GM23338 (cell line): ENCODE data around the gene YY1AP1. TPM values are rescaled to one million over a fixed set of nuclear protein-coding genes. Genes with fewer than 3 reads are reported as not detected.

Experiments used
- ATAC-seq: fragments of 200-7000 bp; cut with Tn5 transposase; 3 replicates; pipeline ENCODE4 v1.9.1; 2020
- DNase-seq: peaks from one replicate; pipeline ENCODE4 v3.0.0-alpha.2; 2015; ENCODE audit warnings: low spot score
- H2AFZ ChIP-seq: fragments of 200-600 bp; sonication (generic); 2 replicates; pipeline ENCODE4 v1.8.0; 2016; ENCODE audit warnings: antibody characterized with exemption, mild to moderate bottlenecking, moderate library complexity
- H3F3A ChIP-seq: fragments of 200-600 bp; sonication (generic); replicated peaks from 2 replicates; pipeline ENCODE4 v1.8.0; 2017; ENCODE audit warnings: antibody characterized with exemption, mixed run types, low read depth
- H3K27ac ChIP-seq: fragments of 200-600 bp; sonication (generic); 2 replicates; pipeline ENCODE4 v1.6.1; 2016; ENCODE audit warnings: low read depth
- H3K27me3 ChIP-seq: fragments of 200-600 bp; sonication (generic); 2 replicates; pipeline ENCODE4 v1.8.0; 2016; ENCODE audit warnings: mild to moderate bottlenecking, mixed run types, moderate library complexity; ENCODE audit not compliant: insufficient read depth
- H3K36me3 ChIP-seq: fragments of 200-600 bp; sonication (generic); 2 replicates; pipeline ENCODE4 v1.8.0; 2016; ENCODE audit warnings: mild to moderate bottlenecking; ENCODE audit not compliant: insufficient read depth
- H3K4me1 ChIP-seq: fragments of 200-600 bp; sonication (generic); 2 replicates; pipeline ENCODE4 v1.8.0; 2016; ENCODE audit warnings: mild to moderate bottlenecking, moderate library complexity; ENCODE audit not compliant: insufficient read depth
- H3K4me2 ChIP-seq: fragments of 200-600 bp; sonication (generic); 2 replicates; pipeline ENCODE4 v1.7.1; 2017; ENCODE audit warnings: mixed run types
- H3K4me3 ChIP-seq: fragments of 200-600 bp; sonication (generic); 2 replicates; pipeline ENCODE4 v1.6.1; 2016; ENCODE audit warnings: mixed run types
- H3K79me2 ChIP-seq: fragments of 200-600 bp; sonication (generic); replicated peaks from 2 replicates; pipeline ENCODE4 v1.8.0; 2017; ENCODE audit warnings: mild to moderate bottlenecking; ENCODE audit not compliant: insufficient read depth
- H3K9me2 ChIP-seq: fragments of 200-600 bp; sonication (generic); 2 replicates; pipeline ENCODE4 v1.8.0; 2017; ENCODE audit not compliant: insufficient read depth
- H4K20me1 ChIP-seq: fragments of 200-600 bp; sonication (generic); replicated peaks from 2 replicates; pipeline ENCODE4 v1.8.0; 2017; ENCODE audit warnings: mild to moderate bottlenecking; ENCODE audit not compliant: insufficient read depth
- H3K27ac Mint-ChIP-seq: 2 replicates; pipeline ENCODE4 v1.8.0; 2020; ENCODE audit warnings: inconsistent platforms, mild to moderate bottlenecking, moderate library complexity, mixed read lengths
- H3K27me3 Mint-ChIP-seq: 3 replicates; pipeline ENCODE4 v1.8.0; 2022; ENCODE audit warnings: low read depth, mild to moderate bottlenecking, moderate library complexity, mixed read lengths, inconsistent platforms; ENCODE audit not compliant: insufficient read depth, poor library complexity
- H3K36me3 Mint-ChIP-seq: 3 replicates; pipeline ENCODE4 v1.8.0; 2021; ENCODE audit warnings: low read depth, mild to moderate bottlenecking, inconsistent platforms, moderate library complexity, mixed read lengths
- H3K4me1 Mint-ChIP-seq: 3 replicates; pipeline ENCODE4 v1.8.0; 2020; ENCODE audit warnings: mild to moderate bottlenecking, inconsistent platforms, mixed read lengths
- H3K4me3 Mint-ChIP-seq: 3 replicates; pipeline ENCODE4 v1.8.0; 2021; ENCODE audit warnings: moderate library complexity, mild to moderate bottlenecking, inconsistent platforms, mixed read lengths
- H3K9me3 Mint-ChIP-seq: 3 replicates; pipeline ENCODE4 v1.8.0; 2020; ENCODE audit warnings: moderate library complexity, mild to moderate bottlenecking, inconsistent platforms, mixed read lengths
- CREB1 ChIP-seq: fragments of 250-450 bp; sonication (Bioruptor Pico); IDR thresholded peaks from 2 replicates; pipeline ENCODE4 v1.5.0; 2020; ENCODE audit warnings: low read depth, mild to moderate bottlenecking, moderate library complexity
- CTCF ChIP-seq, 2 experiments: fragments of 200-600 bp in 1 of 2; sonication (generic) in 1 of 2; conservative IDR thresholded peaks; 2 replicates each; pipeline versions ENCODE4 v1.5.1 to v1.6.1; 2016 to 2017; ENCODE audit warnings: antibody characterized with exemption in 2 of 2, low read depth in 2 of 2, mild to moderate bottlenecking in 2 of 2, moderate library complexity in 1 of 2
- EZH2 ChIP-seq: fragments of 200-600 bp; sonication (generic); IDR thresholded peaks from one replicate; pipeline ENCODE4 v1.8.0; 2017; ENCODE audit warnings: antibody characterized with exemption, mild to moderate bottlenecking, low read depth; ENCODE audit not compliant: unreplicated experiment
- EZH2phosphoT487 ChIP-seq: fragments of 200-600 bp; sonication (generic); IDR thresholded peaks from one replicate; pipeline ENCODE4 v1.8.1; 2018; ENCODE audit warnings: antibody characterized with exemption; ENCODE audit not compliant: unreplicated experiment
- JUNB ChIP-seq: IDR thresholded peaks from one replicate; pipeline ENCODE4 v1.6.1; 2016; ENCODE audit warnings: antibody characterized with exemption; ENCODE audit not compliant: unreplicated experiment
- NANOG ChIP-seq: IDR thresholded peaks from 2 replicates; pipeline ENCODE4 v1.6.1; 2016; ENCODE audit warnings: antibody characterized with exemption, borderline replicate concordance
- POLR2AphosphoS5 ChIP-seq: IDR thresholded peaks from 2 replicates; pipeline ENCODE4 v1.6.1; 2016; ENCODE audit warnings: antibody characterized with exemption, low read depth
- STAT1 ChIP-seq: IDR thresholded peaks from one replicate; pipeline ENCODE4 v1.6.1; 2016; ENCODE audit warnings: antibody characterized with exemption; ENCODE audit not compliant: unreplicated experiment
- ZNF114 ChIP-seq: fragments of 250-450 bp; sonication (Bioruptor Pico); IDR thresholded peaks from 2 replicates; pipeline ENCODE4 v1.5.0; 2020; ENCODE audit warnings: mild to moderate bottlenecking, moderate library complexity
- ZNF462 ChIP-seq: fragments of 250-450 bp; sonication (Bioruptor Pico); IDR thresholded peaks from 2 replicates; pipeline ENCODE4 v1.5.0; 2020; ENCODE audit warnings: mild to moderate bottlenecking, moderate library complexity
- polyA plus RNA-seq: library from polyadenylated mRNA; unstranded; fragments of >200 nt; fragmentation: Nextera tagmentation; extraction: Ambion mirVana; gene quantifications from 2 replicates; pipeline ENCODE4 v1.2.1, GENCODE V29; 2016
- total RNA-seq: library from RNA; depleted of rRNA; stranded (reverse); fragments of >200 nt; shearing (Covaris generic); gene quantifications from 2 replicates; pipeline ENCODE4 v1.2.3, GENCODE V29; 2014
- TF ChIP-seq, protein P1 (sequence below): IDR thresholded peaks from one replicate; pipeline ENCODE4 v1.6.1; 2018; ENCODE audit warnings: antibody characterized with exemption; ENCODE audit not compliant: unreplicated experiment

YY1AP1 gene
- total and polyA plus RNA-seq, 2 experiments from 2014 or later = 21.2 to 66.5 TPM

DNA sequence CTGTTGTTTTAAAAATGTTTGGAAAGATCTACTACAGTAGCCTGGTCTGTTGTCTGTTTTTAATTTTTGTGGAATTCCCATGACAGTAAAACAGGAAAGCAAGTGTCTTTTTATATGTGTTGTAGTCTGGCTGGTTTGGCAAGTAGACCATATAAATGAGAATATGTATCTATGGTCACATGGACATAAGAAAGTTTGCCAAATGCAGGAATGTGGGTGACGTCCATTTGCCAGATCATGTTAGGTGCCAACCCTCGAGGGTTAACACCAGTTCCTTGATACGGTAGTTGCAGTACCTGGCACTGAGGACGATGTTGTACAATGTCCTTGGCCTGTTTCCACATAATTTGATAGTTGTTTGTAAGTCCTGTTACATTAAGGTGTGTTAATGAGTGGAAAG lies 6.5 kb upstream of the YY1AP1 start:
- Histone ChIP-seq H3K27me3 (no peaks in the 10 kb centered on the region), H2AFZ (no peak overlapping the region), H3K79me2 (peaks cover 100% of the 10 kb centered on the region), H3K4me3 (no peak overlapping the region), H3K36me3 (peaks cover 16% of the 10 kb centered on the region; the same call in 1 of the 2 replicates), H3K27ac (no peak overlapping the region), H3K9me2 (no peaks in the 10 kb centered on the region), H3K4me2 (no peak overlapping the region), H3K4me1 (peaks cover 31% of the 10 kb centered on the region), H4K20me1 (peaks cover 7% of the 10 kb centered on the region), H3F3A (peaks cover 2% of the 10 kb centered on the region; the same call in 1 of the 2 replicates)
- Mint-ChIP-seq H3K27me3 (peaks cover 1% of the 10 kb centered on the region), H3K9me3 (peaks cover 29% of the 10 kb centered on the region), H3K4me1 (peaks cover 44% of the 10 kb centered on the region), H3K4me3 (no peak overlapping the region), H3K27ac (no peak overlapping the region), H3K36me3 (peaks cover 70% of the 10 kb centered on the region)
- DNase-seq = no peak
- TF ChIP-seq STAT1 (no peak), NANOG (no peak)
- TF ChIP-seq, protein P1, sequence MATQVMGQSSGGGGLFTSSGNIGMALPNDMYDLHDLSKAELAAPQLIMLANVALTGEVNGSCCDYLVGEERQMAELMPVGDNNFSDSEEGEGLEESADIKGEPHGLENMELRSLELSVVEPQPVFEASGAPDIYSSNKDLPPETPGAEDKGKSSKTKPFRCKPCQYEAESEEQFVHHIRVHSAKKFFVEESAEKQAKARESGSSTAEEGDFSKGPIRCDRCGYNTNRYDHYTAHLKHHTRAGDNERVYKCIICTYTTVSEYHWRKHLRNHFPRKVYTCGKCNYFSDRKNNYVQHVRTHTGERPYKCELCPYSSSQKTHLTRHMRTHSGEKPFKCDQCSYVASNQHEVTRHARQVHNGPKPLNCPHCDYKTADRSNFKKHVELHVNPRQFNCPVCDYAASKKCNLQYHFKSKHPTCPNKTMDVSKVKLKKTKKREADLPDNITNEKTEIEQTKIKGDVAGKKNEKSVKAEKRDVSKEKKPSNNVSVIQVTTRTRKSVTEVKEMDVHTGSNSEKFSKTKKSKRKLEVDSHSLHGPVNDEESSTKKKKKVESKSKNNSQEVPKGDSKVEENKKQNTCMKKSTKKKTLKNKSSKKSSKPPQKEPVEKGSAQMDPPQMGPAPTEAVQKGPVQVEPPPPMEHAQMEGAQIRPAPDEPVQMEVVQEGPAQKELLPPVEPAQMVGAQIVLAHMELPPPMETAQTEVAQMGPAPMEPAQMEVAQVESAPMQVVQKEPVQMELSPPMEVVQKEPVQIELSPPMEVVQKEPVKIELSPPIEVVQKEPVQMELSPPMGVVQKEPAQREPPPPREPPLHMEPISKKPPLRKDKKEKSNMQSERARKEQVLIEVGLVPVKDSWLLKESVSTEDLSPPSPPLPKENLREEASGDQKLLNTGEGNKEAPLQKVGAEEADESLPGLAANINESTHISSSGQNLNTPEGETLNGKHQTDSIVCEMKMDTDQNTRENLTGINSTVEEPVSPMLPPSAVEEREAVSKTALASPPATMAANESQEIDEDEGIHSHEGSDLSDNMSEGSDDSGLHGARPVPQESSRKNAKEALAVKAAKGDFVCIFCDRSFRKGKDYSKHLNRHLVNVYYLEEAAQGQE = no peak
- no peak for ATAC-seq

DNA sequence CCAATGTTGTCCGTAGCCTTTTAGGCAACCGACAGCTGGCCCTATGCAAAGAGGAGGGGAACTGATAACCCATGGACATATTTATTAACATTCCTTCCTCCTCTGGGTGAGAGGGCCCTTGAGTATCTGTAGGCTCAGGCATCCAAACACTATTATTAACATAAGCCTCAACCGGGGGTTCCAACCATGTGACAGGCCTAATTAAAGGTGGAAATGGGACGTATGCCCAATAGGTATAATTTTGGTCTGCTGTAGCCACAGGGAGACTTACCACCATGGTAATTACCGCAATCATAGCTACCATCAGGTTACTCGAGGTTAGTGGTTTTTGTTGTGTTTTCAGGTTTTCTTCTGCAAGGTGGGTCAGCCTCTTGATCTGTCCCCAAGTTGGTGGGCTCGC lies 5.6 kb upstream of the YY1AP1 start:
- Mint-ChIP-seq H3K4me3 (no peak overlapping the region), H3K36me3 (peaks cover 70% of the 10 kb centered on the region), H3K27me3 (peaks cover 4% of the 10 kb centered on the region), H3K4me1 (peaks cover 48% of the 10 kb centered on the region), H3K27ac (no peak overlapping the region), H3K9me3 (peaks cover 22% of the 10 kb centered on the region)
- no peak overlapping the region for H3K4me3 ChIP-seq
- H3K27me3 ChIP-seq = no peaks in the 10 kb centered on the region
- 0 out of 2 replicates have a peak, but pooled peaks cover 6% of the 10 kb centered on the region for H3F3A ChIP-seq
- no peak overlapping the region for H2AFZ ChIP-seq
- DNase-seq (no peak), ATAC-seq (no peak)
- peaks cover 37% of the 10 kb centered on the region for H3K4me1 ChIP-seq
- H3K27ac ChIP-seq = no peak overlapping the region
- H3K4me2 ChIP-seq = no peak overlapping the region
- peaks cover 16% of the 10 kb centered on the region; the same call in 1 of the 2 replicates for H3K36me3 ChIP-seq
- H3K79me2 ChIP-seq = peaks cover 100% of the 10 kb centered on the region
- H3K9me2 ChIP-seq = no peaks in the 10 kb centered on the region
- H4K20me1 ChIP-seq = peaks cover 13% of the 10 kb centered on the region
- TF ChIP-seq NANOG (no peak), POLR2AphosphoS5 (no peak), CTCF (conservative IDR thresholded peaks at IDR 0.05; ENCODE audit: low read depth in 2 of 2) (no peak), JUNB (no peak), CREB1 (CRISPR knock-in tag) (no peak), EZH2 (no peak), EZH2phosphoT487 (no peak), STAT1 (no peak), ZNF114 (no peak), ZNF462 (CRISPR knock-in tag) (no peak)
